CD4-positive, alpha-beta T cell treated with Interleukin-6 at 100 ng/mL for 8 hours (primary cell): ENCODE data around the gene GLYAT.

Experiments used
- DNase-seq: peaks from one replicate; pipeline ENCODE4 v3.0.0-alpha.2; 2020; ENCODE audit warnings: mixed read lengths, low spot score

Gene GLYAT

GRCh38 chr11:58676563-58677135 lies 55.1 kb downstream of the GLYAT start:
- DNase-seq = no peak

- peak; percentile 57 for DNase-seq
Observed at GRCh38 chr11:58675334-58676155, 56.2 kb downstream of the GLYAT start.

- no peak for DNase-seq
Observed at GRCh38 chr11:58674609-58675008, 57.1 kb downstream of the GLYAT start.

- DNase-seq = no peak
Observed at GRCh38 chr11:58671983-58672633, 59.6 kb downstream of the GLYAT start.

- no peak for DNase-seq
Observed at GRCh38 chr11:58659910-58660570, 71.7 kb downstream of the GLYAT start.

- DNase-seq = no peak
Observed at GRCh38 chr11:58659404-58659803, 72.3 kb downstream of the GLYAT start.
